ENCODE measurements around the gene ARAP2.

DNA sequence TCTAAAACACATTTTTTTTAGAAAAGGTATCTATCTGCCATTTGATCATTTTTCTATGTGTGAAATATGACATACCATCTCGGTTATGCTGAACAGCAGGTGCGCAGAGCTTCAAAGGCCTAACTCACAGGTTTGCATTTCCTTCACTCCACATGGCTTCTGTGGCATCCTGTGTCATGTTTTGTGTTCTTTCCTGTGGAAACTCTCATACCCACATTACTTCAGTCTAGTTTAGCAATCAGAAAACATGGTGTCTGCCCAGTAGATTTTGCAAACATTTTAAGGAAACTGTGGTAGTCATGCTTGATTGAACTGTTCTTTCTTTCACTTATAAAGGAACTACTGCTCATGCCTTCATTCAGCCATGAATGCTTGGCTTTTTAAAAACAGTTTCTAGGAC, 11.3 kb upstream of the ARAP2 start:
- TF ChIP-seq ZFP36 (IDR thresholded peaks at IDR 0.05; ENCODE audit: borderline replicate concordance, low read depth, low read length, partially characterized antibody) (no peak), GABPB1 (CRISPR knock-in tag; IDR thresholded peaks at IDR 0.05) (no peak), YEATS2 (CRISPR knock-in tag; IDR thresholded peaks at IDR 0.05; ENCODE audit: borderline replicate concordance) (no peak), ZNF224 (CRISPR knock-in tag; IDR thresholded peaks at IDR 0.05) (no peak)
- TF ChIP-seq, protein P1, sequence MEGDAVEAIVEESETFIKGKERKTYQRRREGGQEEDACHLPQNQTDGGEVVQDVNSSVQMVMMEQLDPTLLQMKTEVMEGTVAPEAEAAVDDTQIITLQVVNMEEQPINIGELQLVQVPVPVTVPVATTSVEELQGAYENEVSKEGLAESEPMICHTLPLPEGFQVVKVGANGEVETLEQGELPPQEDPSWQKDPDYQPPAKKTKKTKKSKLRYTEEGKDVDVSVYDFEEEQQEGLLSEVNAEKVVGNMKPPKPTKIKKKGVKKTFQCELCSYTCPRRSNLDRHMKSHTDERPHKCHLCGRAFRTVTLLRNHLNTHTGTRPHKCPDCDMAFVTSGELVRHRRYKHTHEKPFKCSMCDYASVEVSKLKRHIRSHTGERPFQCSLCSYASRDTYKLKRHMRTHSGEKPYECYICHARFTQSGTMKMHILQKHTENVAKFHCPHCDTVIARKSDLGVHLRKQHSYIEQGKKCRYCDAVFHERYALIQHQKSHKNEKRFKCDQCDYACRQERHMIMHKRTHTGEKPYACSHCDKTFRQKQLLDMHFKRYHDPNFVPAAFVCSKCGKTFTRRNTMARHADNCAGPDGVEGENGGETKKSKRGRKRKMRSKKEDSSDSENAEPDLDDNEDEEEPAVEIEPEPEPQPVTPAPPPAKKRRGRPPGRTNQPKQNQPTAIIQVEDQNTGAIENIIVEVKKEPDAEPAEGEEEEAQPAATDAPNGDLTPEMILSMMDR (CRISPR knock-in tag; IDR thresholded peaks at IDR 0.05) = no peak
